ENCODE results near the gene IL6ST.

The IL6ST gene

DNA sequence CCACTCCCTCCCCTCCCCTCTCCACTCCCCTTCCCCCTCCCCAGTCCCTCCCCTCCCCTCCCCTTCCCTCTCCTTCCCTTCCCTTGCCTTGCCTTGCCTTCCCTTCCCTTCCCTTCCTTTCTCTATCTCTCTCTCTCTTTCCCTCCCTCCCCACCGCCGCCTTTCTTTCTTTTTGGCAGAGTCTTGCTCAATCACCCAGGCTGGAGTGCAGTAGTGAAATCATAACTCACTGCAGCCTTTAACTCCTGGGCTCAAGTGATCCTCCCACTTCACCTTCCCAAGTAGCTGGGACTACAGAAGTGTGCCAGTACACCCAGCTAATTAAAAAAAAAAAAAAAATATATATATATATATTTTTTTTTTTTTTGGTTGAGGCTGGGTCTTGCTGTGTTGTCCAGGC, 98.1 kb downstream of the IL6ST start:
- H3K79me2 ChIP-seq (ENCODE audit: control insufficient read depth, insufficient read depth, low read length, unreplicated experiment), result no peaks in the 10 kb centered on the region
- H3K27me3 ChIP-seq (ENCODE audit: insufficient read depth, low read length), result no peaks in the 10 kb centered on the region
- no peak overlapping the region for H3K27ac ChIP-seq (ENCODE audit: low read depth, low read length)
- no peak overlapping the region for H3K4me3 ChIP-seq (ENCODE audit: low read depth, low read length)
- no peak overlapping the region for H2AFZ ChIP-seq (ENCODE audit: low read length, unreplicated experiment)
- H3K36me3 ChIP-seq (ENCODE audit: insufficient read depth, low read length), result no peaks in the 10 kb centered on the region
- H3K4me1 ChIP-seq (ENCODE audit: control insufficient read depth, insufficient read depth, low read length, unreplicated experiment), result peaks cover 26% of the 10 kb centered on the region

DNA sequence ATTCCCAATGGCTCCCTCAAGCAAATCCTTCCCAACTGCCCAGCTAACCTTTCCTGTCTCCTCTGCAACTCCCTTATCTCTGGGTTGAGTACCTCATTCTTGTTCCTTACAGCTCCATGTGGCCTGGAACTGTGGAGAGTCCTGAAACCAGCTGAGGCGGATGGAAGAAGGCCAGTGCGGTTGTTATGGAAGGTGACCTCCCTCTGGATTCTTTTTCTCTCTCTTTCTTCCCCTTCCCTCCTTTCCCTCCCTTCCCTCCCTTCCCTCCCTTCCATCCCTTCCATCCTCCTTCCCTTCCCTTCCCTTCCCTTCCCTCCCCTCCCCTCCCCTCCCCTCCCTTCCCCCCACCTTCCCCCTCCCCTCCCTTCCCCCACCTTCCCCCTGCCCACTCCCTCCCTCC, 98.5 kb downstream of the IL6ST start:
- Histone ChIP-seq H2AFZ (ENCODE audit: low read length, unreplicated experiment) (no peak overlapping the region), H3K27ac (ENCODE audit: low read depth, low read length) (no peak overlapping the region), H3K4me3 (ENCODE audit: low read depth, low read length) (no peak overlapping the region), H3K79me2 (ENCODE audit: control insufficient read depth, insufficient read depth, low read length, unreplicated experiment) (no peaks in the 10 kb centered on the region), H3K27me3 (ENCODE audit: insufficient read depth, low read length) (no peaks in the 10 kb centered on the region), H3K4me1 (ENCODE audit: control insufficient read depth, insufficient read depth, low read length, unreplicated experiment) (peaks cover 26% of the 10 kb centered on the region), H3K36me3 (ENCODE audit: insufficient read depth, low read length) (no peaks in the 10 kb centered on the region)

DNA sequence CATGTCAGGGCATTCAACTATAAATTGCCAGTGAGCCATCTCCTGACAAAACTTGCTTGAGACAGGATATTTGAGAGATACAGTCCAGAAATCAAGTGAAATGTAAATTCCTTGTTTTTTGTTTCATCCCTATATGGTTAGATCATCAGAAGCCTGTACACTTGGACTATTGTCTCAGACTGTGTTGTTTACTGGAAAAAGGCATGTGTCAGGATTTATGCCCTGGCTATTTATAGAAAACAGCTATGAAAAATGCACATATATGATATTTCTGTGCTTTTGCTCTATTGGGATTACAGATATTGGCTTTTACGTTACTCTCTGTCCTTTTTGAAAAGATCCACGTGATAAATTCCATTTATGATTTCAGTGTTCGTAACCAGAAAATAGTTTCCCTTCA, 99.4 kb downstream of the IL6ST start:
- H3K79me2 ChIP-seq (ENCODE audit: control insufficient read depth, insufficient read depth, low read length, unreplicated experiment), result no peaks in the 10 kb centered on the region
- no peak overlapping the region for H2AFZ ChIP-seq (ENCODE audit: low read length, unreplicated experiment)
- H3K36me3 ChIP-seq (ENCODE audit: insufficient read depth, low read length), result no peaks in the 10 kb centered on the region
- H3K4me3 ChIP-seq (ENCODE audit: low read depth, low read length), result no peak overlapping the region
- no peak overlapping the region for H3K27ac ChIP-seq (ENCODE audit: low read depth, low read length)
- H3K27me3 ChIP-seq (ENCODE audit: insufficient read depth, low read length), result no peaks in the 10 kb centered on the region
- peaks cover 25% of the 10 kb centered on the region for H3K4me1 ChIP-seq (ENCODE audit: control insufficient read depth, insufficient read depth, low read length, unreplicated experiment)

DNA sequence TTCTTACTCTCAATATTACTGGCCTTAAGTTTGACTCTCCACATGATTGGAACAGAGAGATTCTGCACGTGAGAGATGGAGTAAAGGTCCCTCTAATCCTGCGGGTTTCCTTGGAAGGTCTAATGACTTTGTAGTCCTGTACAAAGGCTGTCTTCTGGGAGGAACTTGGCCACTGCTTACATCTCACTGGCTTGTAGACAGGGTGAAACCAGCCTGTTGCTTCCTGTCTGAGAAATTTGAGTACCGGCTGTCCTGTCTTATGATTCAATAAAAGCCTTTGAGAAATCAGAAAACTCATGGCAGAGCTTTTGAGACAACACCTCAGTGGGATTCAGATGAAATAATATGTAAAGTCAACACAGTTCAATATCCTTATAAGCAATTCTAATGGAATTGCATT, 100.6 kb downstream of the IL6ST start:
- no peak overlapping the region for H2AFZ ChIP-seq (ENCODE audit: low read length, unreplicated experiment)
- no peaks in the 10 kb centered on the region for H3K27me3 ChIP-seq (ENCODE audit: insufficient read depth, low read length)
- peaks cover 13% of the 10 kb centered on the region for H3K4me1 ChIP-seq (ENCODE audit: control insufficient read depth, insufficient read depth, low read length, unreplicated experiment)
- H3K36me3 ChIP-seq (ENCODE audit: insufficient read depth, low read length), result no peaks in the 10 kb centered on the region
- H3K4me3 ChIP-seq (ENCODE audit: low read depth, low read length), result no peak overlapping the region
- H3K27ac ChIP-seq (ENCODE audit: low read depth, low read length), result no peak overlapping the region
- H3K79me2 ChIP-seq (ENCODE audit: control insufficient read depth, insufficient read depth, low read length, unreplicated experiment), result no peaks in the 10 kb centered on the region

DNA sequence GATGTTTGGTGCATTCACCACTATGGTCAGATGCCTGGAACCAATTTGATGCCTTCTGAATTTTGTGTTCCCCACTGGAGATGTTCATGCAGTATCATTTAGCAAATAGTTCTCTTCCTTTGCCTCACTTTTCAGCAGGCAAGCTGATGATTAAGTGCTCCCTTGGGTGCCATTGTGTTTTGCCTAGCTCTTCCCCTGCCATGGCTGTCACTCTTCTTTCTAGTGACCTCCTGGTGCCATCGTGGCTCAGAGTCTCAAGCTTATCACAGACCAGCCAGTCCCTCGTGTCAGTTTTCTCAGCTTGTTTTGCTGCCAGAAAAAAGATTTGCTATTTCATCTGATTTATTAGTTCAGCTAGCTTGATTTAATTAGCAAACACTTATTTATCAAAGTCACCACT, 102.3 kb downstream of the IL6ST start:
- H3K4me3 ChIP-seq (ENCODE audit: low read depth, low read length), result no peak overlapping the region
- no peaks in the 10 kb centered on the region for H3K79me2 ChIP-seq (ENCODE audit: control insufficient read depth, insufficient read depth, low read length, unreplicated experiment)
- H2AFZ ChIP-seq (ENCODE audit: low read length, unreplicated experiment), result no peak overlapping the region
- no peaks in the 10 kb centered on the region for H3K27me3 ChIP-seq (ENCODE audit: insufficient read depth, low read length)
- H3K4me1 ChIP-seq (ENCODE audit: control insufficient read depth, insufficient read depth, low read length, unreplicated experiment), result peaks cover 5% of the 10 kb centered on the region
- H3K36me3 ChIP-seq (ENCODE audit: insufficient read depth, low read length), result no peaks in the 10 kb centered on the region
- H3K27ac ChIP-seq (ENCODE audit: low read depth, low read length), result no peak overlapping the region

DNA sequence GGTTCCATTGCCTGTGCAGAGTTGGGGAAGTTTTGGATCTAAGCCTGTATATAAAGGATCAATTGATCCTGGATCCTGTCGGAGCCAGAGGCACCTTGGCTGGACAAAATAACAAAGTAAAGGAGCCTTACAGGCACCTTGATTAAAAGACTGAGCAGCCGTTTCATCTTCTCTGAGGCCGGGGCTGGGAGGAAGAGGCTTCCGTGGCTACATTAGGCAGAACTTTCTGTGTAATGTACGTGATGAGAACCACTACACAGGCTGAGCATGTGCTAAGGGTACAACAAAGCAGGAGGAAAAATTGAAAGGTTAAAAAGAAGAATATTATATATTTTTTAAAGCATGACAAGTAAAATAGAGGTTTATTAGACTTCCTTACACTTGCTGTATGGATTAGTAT, 106.6 kb downstream of the IL6ST start:
- Histone ChIP-seq H2AFZ (ENCODE audit: low read length, unreplicated experiment) (no peak overlapping the region), H3K27me3 (ENCODE audit: insufficient read depth, low read length) (no peaks in the 10 kb centered on the region), H3K27ac (ENCODE audit: low read depth, low read length) (no peak overlapping the region), H3K4me1 (ENCODE audit: control insufficient read depth, insufficient read depth, low read length, unreplicated experiment) (no peaks in the 10 kb centered on the region), H3K36me3 (ENCODE audit: insufficient read depth, low read length) (no peaks in the 10 kb centered on the region), H3K79me2 (ENCODE audit: control insufficient read depth, insufficient read depth, low read length, unreplicated experiment) (no peaks in the 10 kb centered on the region), H3K4me3 (ENCODE audit: low read depth, low read length) (no peak overlapping the region)

DNA sequence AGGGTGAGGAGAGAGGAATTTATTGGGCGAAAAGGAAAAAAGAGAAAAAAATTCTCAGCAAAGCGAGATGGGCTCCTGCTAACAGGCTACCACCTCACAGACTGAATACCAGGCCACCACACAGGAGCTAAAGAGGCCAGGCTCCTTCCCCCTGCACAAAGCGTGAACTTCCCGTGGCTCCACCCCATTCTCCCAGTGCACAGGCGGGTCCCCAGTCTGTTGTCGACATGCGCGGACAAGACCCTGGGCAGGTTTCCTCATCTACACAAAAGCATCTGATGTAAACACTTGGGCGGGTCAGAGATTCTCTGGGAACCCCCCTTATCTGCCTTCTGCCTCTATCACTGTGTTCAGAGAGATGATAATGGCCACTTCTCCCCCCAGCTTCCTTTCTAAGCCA, 109.4 kb downstream of the IL6ST start:
- Histone ChIP-seq H2AFZ (ENCODE audit: low read length, unreplicated experiment) (no peak overlapping the region), H3K27me3 (ENCODE audit: insufficient read depth, low read length) (no peaks in the 10 kb centered on the region), H3K36me3 (ENCODE audit: insufficient read depth, low read length) (no peaks in the 10 kb centered on the region), H3K4me3 (ENCODE audit: low read depth, low read length) (no peak overlapping the region), H3K79me2 (ENCODE audit: control insufficient read depth, insufficient read depth, low read length, unreplicated experiment) (no peaks in the 10 kb centered on the region), H3K4me1 (ENCODE audit: control insufficient read depth, insufficient read depth, low read length, unreplicated experiment) (no peaks in the 10 kb centered on the region), H3K27ac (ENCODE audit: low read depth, low read length) (no peak overlapping the region)
